Measurements from ENCODE around the gene MAPT. TPM values are rescaled to one million over a fixed set of nuclear protein-coding genes. Genes with fewer than 3 reads are reported as not detected.

MAPT gene
- total and polyA plus RNA-seq, 2 of the 4 experiments (the other 2 are of a cell fraction): 0.18 to 0.19 TPM

DNA sequence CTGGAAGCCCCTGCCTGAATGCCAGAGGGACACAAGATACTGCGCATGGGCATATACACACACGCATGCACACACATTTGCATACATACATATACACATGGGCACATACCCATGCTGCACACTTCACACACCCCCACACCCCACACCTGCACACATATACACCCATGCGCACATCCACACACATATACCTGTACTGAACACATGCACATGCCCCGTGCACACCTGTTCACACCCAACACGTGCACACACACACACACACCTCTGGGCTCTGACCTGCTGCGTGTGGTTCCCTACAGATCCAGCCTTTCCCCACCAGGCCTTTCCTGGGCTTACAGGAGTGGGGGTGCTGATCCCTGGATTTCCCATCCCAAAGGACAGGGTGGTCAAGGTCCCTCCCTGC lies 43.3 kb upstream of the MAPT start:
- H3K4me1 ChIP-seq (ENCODE audit: control insufficient read depth, insufficient read depth, low read length): no peaks in the 10 kb centered on the region
- no peak overlapping the region for H3K4ac ChIP-seq (ENCODE audit: low read depth, low read length)
- H3K9me1 ChIP-seq (ENCODE audit: insufficient read depth, low read length): no peaks in the 10 kb centered on the region
- dilution Hi-C loops (cut with HindIII; ENCODE audit: low sequenced_read_pairs, unreplicated experiment) (loop anchor here (25.0 kb wide), 1 partner anchor 214 kb away; no protein-coding TSS in a partner anchor), in situ Hi-C loops (cut with MboI; ENCODE audit: low sequenced_read_pairs) (loop anchor here (10.0 kb wide), 1 partner anchor 636 kb away; no protein-coding TSS in a partner anchor), intact Hi-C loops (cut with micrococcal nuclease) (loop anchor here (5.0 to 10.0 kb wide), 3 partner anchors 134 to 719 kb away; partner anchors contain the start of gene PLCD3)
- H2AK5ac ChIP-seq (ENCODE audit: low read depth, low read length): no peak overlapping the region
- no peak overlapping the region for H4K5ac ChIP-seq (ENCODE audit: low read depth, low read length)
- H3K9me3 ChIP-seq (ENCODE audit: control insufficient read depth, insufficient read depth, low read length): no peaks in the 10 kb centered on the region
- 76% methylated on average over 2 of the region's 6 CpGs; no CpG with 5 or more reads in 1 of the 2 experiments for WGBS, 2 experiments (ENCODE audit: extremely low coverage in 2 of 2, insufficient read length in 1 of 2)
- no peak for DNase-seq
- no peak overlapping the region for H2BK5ac ChIP-seq (ENCODE audit: low read depth, low read length, poor library complexity, severe bottlenecking)
- no peak overlapping the region for H3K56ac ChIP-seq (ENCODE audit: extremely low read depth, insufficient read depth, low read length)
- no peak overlapping the region for H3K4me2 ChIP-seq (ENCODE audit: low read depth, low read length)
- no peak overlapping the region for H2BK15ac ChIP-seq (ENCODE audit: low read depth, low read length)
- CTCF ChIA-PET: no interaction called here
- no peaks in the 10 kb centered on the region for H4K20me1 ChIP-seq (ENCODE audit: insufficient read depth, low read length)
- peaks cover 7% of the 10 kb centered on the region; the same call in 1 of the 2 replicates for H3K27me3 ChIP-seq (ENCODE audit: control insufficient read depth, insufficient read depth, low read length)
- no peak overlapping the region for H3K27ac ChIP-seq (ENCODE audit: insufficient read depth, low read length)
- H2AFZ ChIP-seq (replicated peaks; ENCODE audit: low read length, poor library complexity): no peak overlapping the region
- TF ChIP-seq SMC3 (IDR thresholded peaks at IDR 0.05; ENCODE audit: low read depth, low read length) (no peak), MAZ (IDR thresholded peaks at IDR 0.05; ENCODE audit: borderline replicate concordance, low read depth, low read length) (no peak), CEBPB (IDR thresholded peaks at IDR 0.05; ENCODE audit: low read depth, low read length) (no peak), RCOR1 (IDR thresholded peaks at IDR 0.05; ENCODE audit: insufficient replicate concordance, low read length) (no peak), RAD21 (IDR thresholded peaks at IDR 0.05; ENCODE audit: low read length) (no peak), CHD1 (IDR thresholded peaks at IDR 0.05; ENCODE audit: low read depth, low read length) (no peak), FOS (IDR thresholded peaks at IDR 0.05; ENCODE audit: low read depth, low read length) (no peak), POLR2A (IDR thresholded peaks at IDR 0.05; ENCODE audit: low read depth, low read length) (no peak), MXI1 (IDR thresholded peaks at IDR 0.05; ENCODE audit: borderline replicate concordance, low read depth, low read length) (no peak), BHLHE40 (IDR thresholded peaks at IDR 0.05; ENCODE audit: low read depth, low read length) (no peak), MAFK (IDR thresholded peaks at IDR 0.05; ENCODE audit: low read depth, low read length) (no peak), RFX5 (IDR thresholded peaks at IDR 0.05; ENCODE audit: low read depth, low read length) (no peak), NFE2L2 (IDR thresholded peaks at IDR 0.05; ENCODE audit: low read depth, low read length) (no peak)
- TF ChIP-seq, protein P1, sequence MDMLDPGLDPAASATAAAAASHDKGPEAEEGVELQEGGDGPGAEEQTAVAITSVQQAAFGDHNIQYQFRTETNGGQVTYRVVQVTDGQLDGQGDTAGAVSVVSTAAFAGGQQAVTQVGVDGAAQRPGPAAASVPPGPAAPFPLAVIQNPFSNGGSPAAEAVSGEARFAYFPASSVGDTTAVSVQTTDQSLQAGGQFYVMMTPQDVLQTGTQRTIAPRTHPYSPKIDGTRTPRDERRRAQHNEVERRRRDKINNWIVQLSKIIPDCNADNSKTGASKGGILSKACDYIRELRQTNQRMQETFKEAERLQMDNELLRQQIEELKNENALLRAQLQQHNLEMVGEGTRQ (IDR thresholded peaks at IDR 0.05; ENCODE audit: low read depth, low read length): no peak
- TF ChIP-seq, protein P2, sequence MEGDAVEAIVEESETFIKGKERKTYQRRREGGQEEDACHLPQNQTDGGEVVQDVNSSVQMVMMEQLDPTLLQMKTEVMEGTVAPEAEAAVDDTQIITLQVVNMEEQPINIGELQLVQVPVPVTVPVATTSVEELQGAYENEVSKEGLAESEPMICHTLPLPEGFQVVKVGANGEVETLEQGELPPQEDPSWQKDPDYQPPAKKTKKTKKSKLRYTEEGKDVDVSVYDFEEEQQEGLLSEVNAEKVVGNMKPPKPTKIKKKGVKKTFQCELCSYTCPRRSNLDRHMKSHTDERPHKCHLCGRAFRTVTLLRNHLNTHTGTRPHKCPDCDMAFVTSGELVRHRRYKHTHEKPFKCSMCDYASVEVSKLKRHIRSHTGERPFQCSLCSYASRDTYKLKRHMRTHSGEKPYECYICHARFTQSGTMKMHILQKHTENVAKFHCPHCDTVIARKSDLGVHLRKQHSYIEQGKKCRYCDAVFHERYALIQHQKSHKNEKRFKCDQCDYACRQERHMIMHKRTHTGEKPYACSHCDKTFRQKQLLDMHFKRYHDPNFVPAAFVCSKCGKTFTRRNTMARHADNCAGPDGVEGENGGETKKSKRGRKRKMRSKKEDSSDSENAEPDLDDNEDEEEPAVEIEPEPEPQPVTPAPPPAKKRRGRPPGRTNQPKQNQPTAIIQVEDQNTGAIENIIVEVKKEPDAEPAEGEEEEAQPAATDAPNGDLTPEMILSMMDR (conservative IDR thresholded peaks at IDR 0.05; ENCODE audit: low read depth, low read length): no peak
- TF ChIP-seq, protein P3, sequence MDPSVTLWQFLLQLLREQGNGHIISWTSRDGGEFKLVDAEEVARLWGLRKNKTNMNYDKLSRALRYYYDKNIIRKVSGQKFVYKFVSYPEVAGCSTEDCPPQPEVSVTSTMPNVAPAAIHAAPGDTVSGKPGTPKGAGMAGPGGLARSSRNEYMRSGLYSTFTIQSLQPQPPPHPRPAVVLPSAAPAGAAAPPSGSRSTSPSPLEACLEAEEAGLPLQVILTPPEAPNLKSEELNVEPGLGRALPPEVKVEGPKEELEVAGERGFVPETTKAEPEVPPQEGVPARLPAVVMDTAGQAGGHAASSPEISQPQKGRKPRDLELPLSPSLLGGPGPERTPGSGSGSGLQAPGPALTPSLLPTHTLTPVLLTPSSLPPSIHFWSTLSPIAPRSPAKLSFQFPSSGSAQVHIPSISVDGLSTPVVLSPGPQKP (IDR thresholded peaks at IDR 0.05; ENCODE audit: borderline replicate concordance, low read depth, low read length): no peak
- H4K91ac ChIP-seq (ENCODE audit: insufficient read depth, low read depth, low read length): no peak overlapping the region
- no peak overlapping the region for H3K4me3 ChIP-seq (ENCODE audit: insufficient read depth, low read depth, low read length)
- H3K18ac ChIP-seq (ENCODE audit: low read depth, low read length): no peak overlapping the region
- no peak overlapping the region for H2AK9ac ChIP-seq (replicated peaks; ENCODE audit: low read depth, low read length, poor library complexity)
- H2BK20ac ChIP-seq (ENCODE audit: low read depth, low read length): no peak overlapping the region
- no peak overlapping the region for H3K14ac ChIP-seq (replicated peaks; ENCODE audit: low read depth, low read length)
- POLR2A ChIA-PET (ENCODE audit: unreplicated experiment): no interaction called here
- H2BK120ac ChIP-seq (ENCODE audit: low read depth, low read length): no peak overlapping the region
- BruUV-seq (replicated peaks): no TSS peak
- H3K36me3 ChIP-seq (ENCODE audit: control insufficient read depth, insufficient read depth, low read length): no peaks in the 10 kb centered on the region
- no peaks in the 10 kb centered on the region for H3K79me1 ChIP-seq (ENCODE audit: low read depth in 1 of 2, low read length in 2 of 2)
- no peak overlapping the region for H3K9ac ChIP-seq (ENCODE audit: low read depth, low read length)
- no peak for ATAC-seq (ENCODE audit: low read depth)
- no peak overlapping the region for H4K8ac ChIP-seq (ENCODE audit: low read depth in 2 of 2, low read length in 2 of 2)
- no peak overlapping the region for H3K23ac ChIP-seq (ENCODE audit: low read depth, low read length)

All from IMR-90 (cell line).